ENCODE results near the gene SART1.

DNA sequence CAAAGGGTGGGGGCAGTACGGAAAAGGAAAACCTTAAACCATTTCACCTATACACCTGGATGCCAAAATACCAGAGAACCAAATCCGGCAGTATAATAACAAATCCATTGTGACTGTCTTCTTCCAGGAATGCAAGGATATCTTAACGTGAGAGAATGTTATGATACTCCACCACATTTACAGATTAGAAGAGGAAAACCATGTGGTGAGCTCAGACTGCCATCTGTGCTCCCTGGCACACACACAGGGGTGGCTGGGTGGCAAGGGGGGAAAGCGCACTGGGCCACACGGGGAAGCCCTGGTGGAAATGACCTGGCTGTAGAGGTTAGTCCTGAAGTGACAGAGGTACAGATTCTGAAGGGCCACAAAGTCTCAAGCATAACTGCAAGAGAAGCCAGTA is 30.5 kb downstream of the SART1 start:
- TF ChIP-seq, protein P1, sequence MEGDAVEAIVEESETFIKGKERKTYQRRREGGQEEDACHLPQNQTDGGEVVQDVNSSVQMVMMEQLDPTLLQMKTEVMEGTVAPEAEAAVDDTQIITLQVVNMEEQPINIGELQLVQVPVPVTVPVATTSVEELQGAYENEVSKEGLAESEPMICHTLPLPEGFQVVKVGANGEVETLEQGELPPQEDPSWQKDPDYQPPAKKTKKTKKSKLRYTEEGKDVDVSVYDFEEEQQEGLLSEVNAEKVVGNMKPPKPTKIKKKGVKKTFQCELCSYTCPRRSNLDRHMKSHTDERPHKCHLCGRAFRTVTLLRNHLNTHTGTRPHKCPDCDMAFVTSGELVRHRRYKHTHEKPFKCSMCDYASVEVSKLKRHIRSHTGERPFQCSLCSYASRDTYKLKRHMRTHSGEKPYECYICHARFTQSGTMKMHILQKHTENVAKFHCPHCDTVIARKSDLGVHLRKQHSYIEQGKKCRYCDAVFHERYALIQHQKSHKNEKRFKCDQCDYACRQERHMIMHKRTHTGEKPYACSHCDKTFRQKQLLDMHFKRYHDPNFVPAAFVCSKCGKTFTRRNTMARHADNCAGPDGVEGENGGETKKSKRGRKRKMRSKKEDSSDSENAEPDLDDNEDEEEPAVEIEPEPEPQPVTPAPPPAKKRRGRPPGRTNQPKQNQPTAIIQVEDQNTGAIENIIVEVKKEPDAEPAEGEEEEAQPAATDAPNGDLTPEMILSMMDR (IDR thresholded peaks at IDR 0.05; ENCODE audit: insufficient read depth, low read depth, low read length), result no peak
- TF ChIP-seq EZH2 (IDR thresholded peaks at IDR 0.05; ENCODE audit: insufficient read depth, low read length), result no peak
